IMR-90 (cell line): ENCODE data around the gene JPH4. TPM values are rescaled to one million over a fixed set of nuclear protein-coding genes. Genes with fewer than 3 reads are reported as not detected.

Source experiments
- ATAC-seq: fragments of 200-7000 bp; cut with Tn5 transposase; 2 replicates; pipeline ENCODE4 v1.9.1; 2020; ENCODE audit warnings: low read depth, mild to moderate bottlenecking, moderate library complexity
- BruUV-seq: library from RNA; stranded (reverse); fragments of 400-500 nt; replicated peaks from 2 replicates; lab custom pipeline; 2021; lab: Mats Ljungman, UMichigan
- CTCF ChIA-PET: fragments of 300-600 bp; formaldehyde crosslinking; extraction: SDS; loops from one replicate; lab custom pipeline; 2021; ENCODE audit warnings: antibody characterized with exemption; lab: Yijun Ruan, JAX
- POLR2A ChIA-PET: fragments of 300-600 bp; sonication (Branson Sonifier 250); formaldehyde crosslinking; loops from one replicate; lab custom pipeline; 2022; ENCODE audit warnings: antibody characterized with exemption; ENCODE audit not compliant: unreplicated experiment; lab: Charles Lee
- DNase-seq: peaks from one replicate; pipeline ENCODE4 v3.0.0; 2013
- H2AFZ ChIP-seq: replicated peaks from 2 replicates; pipeline ENCODE3; 2013; ENCODE audit warnings: low read length, mild to moderate bottlenecking; ENCODE audit not compliant: poor library complexity
- H2AK5ac ChIP-seq: 2 replicates; pipeline ENCODE4 v1.6.1; 2013; ENCODE audit warnings: low read depth, low read length, inconsistent platforms
- H2AK9ac ChIP-seq: replicated peaks from 2 replicates; pipeline ENCODE3; 2013; ENCODE audit warnings: mild to moderate bottlenecking, low read depth, low read length, moderate library complexity; ENCODE audit not compliant: poor library complexity
- H2BK120ac ChIP-seq: 2 replicates; pipeline ENCODE4 v1.6.1; 2013; ENCODE audit warnings: low read depth, low read length, inconsistent platforms
- H2BK15ac ChIP-seq: 3 replicates; pipeline ENCODE4 v1.6.1; 2013; ENCODE audit warnings: low read depth, low read length, inconsistent platforms
- H2BK20ac ChIP-seq: 2 replicates; pipeline ENCODE4 v1.6.1; 2013; ENCODE audit warnings: low read depth, mild to moderate bottlenecking, inconsistent platforms, low read length, moderate library complexity
- H2BK5ac ChIP-seq: 2 replicates; pipeline ENCODE4 v1.6.1; 2013; ENCODE audit warnings: mild to moderate bottlenecking, low read depth, low read length, inconsistent platforms; ENCODE audit not compliant: poor library complexity, severe bottlenecking
- H3K14ac ChIP-seq: replicated peaks from 2 replicates; pipeline ENCODE4 v1.6.1; 2013; ENCODE audit warnings: low read depth, low read length, inconsistent platforms
- H3K18ac ChIP-seq: 2 replicates; pipeline ENCODE4 v1.6.1; 2013; ENCODE audit warnings: low read depth, low read length, control low read depth
- H3K23ac ChIP-seq: 2 replicates; pipeline ENCODE4 v1.6.1; 2013; ENCODE audit warnings: low read depth, low read length, inconsistent platforms
- H3K27ac ChIP-seq: 2 replicates; pipeline ENCODE4 v1.5.1; 2013; ENCODE audit warnings: mild to moderate bottlenecking, control low read depth, low read length; ENCODE audit not compliant: insufficient read depth
- H3K27me3 ChIP-seq: 2 replicates; pipeline ENCODE4 v1.6.1; 2013; ENCODE audit warnings: low read length; ENCODE audit not compliant: control insufficient read depth, insufficient read depth
- H3K36me3 ChIP-seq: 2 replicates; pipeline ENCODE4 v1.6.1; 2013; ENCODE audit warnings: low read length, mixed read lengths; ENCODE audit not compliant: control insufficient read depth, insufficient read depth
- H3K4ac ChIP-seq: 2 replicates; pipeline ENCODE4 v1.6.1; 2013; ENCODE audit warnings: low read depth, low read length, inconsistent platforms
- H3K4me1 ChIP-seq: 2 replicates; pipeline ENCODE4 v1.6.1; 2013; ENCODE audit warnings: low read length, mixed read lengths; ENCODE audit not compliant: control insufficient read depth, insufficient read depth
- H3K4me2 ChIP-seq: 2 replicates; pipeline ENCODE4 v1.6.1; 2013; ENCODE audit warnings: low read depth, mild to moderate bottlenecking, control low read depth, low read length, moderate library complexity
- H3K4me3 ChIP-seq: 2 replicates; pipeline ENCODE4 v1.5.1; 2013; ENCODE audit warnings: low read depth, mild to moderate bottlenecking, control low read depth, low read length, moderate library complexity; ENCODE audit not compliant: insufficient read depth
- H3K56ac ChIP-seq: 2 replicates; pipeline ENCODE4 v1.6.1; 2013; ENCODE audit warnings: low read length, inconsistent platforms; ENCODE audit not compliant: insufficient read depth; ENCODE audit errors: extremely low read depth
- H3K79me1 ChIP-seq, 2 experiments: 2 replicates each; pipeline ENCODE4 v1.6.1; 2013; ENCODE audit warnings: low read length in 2 of 2, inconsistent platforms in 1 of 2, low read depth in 1 of 2
- H3K9ac ChIP-seq: 2 replicates; pipeline ENCODE4 v1.6.1; 2013; ENCODE audit warnings: low read depth, low read length, control low read depth
- H3K9me1 ChIP-seq: 2 replicates; pipeline ENCODE4 v1.6.1; 2013; ENCODE audit warnings: low read length, inconsistent platforms; ENCODE audit not compliant: insufficient read depth
- H3K9me3 ChIP-seq: 2 replicates; pipeline ENCODE4 v1.6.1; 2013; ENCODE audit warnings: low read length; ENCODE audit not compliant: control insufficient read depth, insufficient read depth
- H4K20me1 ChIP-seq: 2 replicates; pipeline ENCODE4 v1.6.1; 2013; ENCODE audit warnings: low read length, inconsistent platforms; ENCODE audit not compliant: insufficient read depth
- H4K5ac ChIP-seq: 2 replicates; pipeline ENCODE4 v1.6.1; 2013; ENCODE audit warnings: mild to moderate bottlenecking, low read depth, low read length, control low read depth
- H4K8ac ChIP-seq, 2 experiments: 2 replicates each; pipeline ENCODE4 v1.6.1; 2013; ENCODE audit warnings: low read depth in 2 of 2, low read length in 2 of 2, control low read depth in 1 of 2, inconsistent platforms in 1 of 2
- H4K91ac ChIP-seq: 2 replicates; pipeline ENCODE4 v1.6.1; 2013; ENCODE audit warnings: low read depth, low read length, inconsistent platforms; ENCODE audit not compliant: insufficient read depth
- BHLHE40 ChIP-seq: fragments of 150-350 bp; IDR thresholded peaks from 2 replicates; pipeline ENCODE4 v1.6.1; 2016; ENCODE audit warnings: mild to moderate bottlenecking, low read depth, low read length
- CTCF ChIP-seq: conservative IDR thresholded peaks from 2 replicates; pipeline ENCODE4 v1.5.1; 2012; ENCODE audit warnings: mild to moderate bottlenecking, low read depth, low read length, improper control_type of control experiment
- MAFK ChIP-seq: IDR thresholded peaks from 2 replicates; pipeline ENCODE4 v1.6.1; 2012; ENCODE audit warnings: low read depth, low read length, improper control_type of control experiment
- NFE2L2 ChIP-seq: fragments of 150-350 bp; IDR thresholded peaks from 2 replicates; pipeline ENCODE4 v1.6.1; 2016; ENCODE audit warnings: low read depth, mild to moderate bottlenecking, low read length
- RAD21 ChIP-seq: IDR thresholded peaks from 2 replicates; pipeline ENCODE4 v1.6.1; 2012; ENCODE audit warnings: low read length, improper control_type of control experiment
- RCOR1 ChIP-seq: IDR thresholded peaks from 2 replicates; pipeline ENCODE4 v1.6.1; 2012; ENCODE audit warnings: mild to moderate bottlenecking, low read length, improper control_type of control experiment; ENCODE audit not compliant: insufficient replicate concordance
- SMC3 ChIP-seq: fragments of 150-350 bp; IDR thresholded peaks from 2 replicates; pipeline ENCODE4 v1.6.1; 2016; ENCODE audit warnings: low read depth, mild to moderate bottlenecking, antibody characterized with exemption, low read length, moderate library complexity
- WGBS, 2 experiments: methylation state at CpG; one replicate each; pipeline versions ENCODE4 v1.1.5 to v1.1.7; 2013; ENCODE audit warnings: missing lambda C conversion rate in 2 of 2; ENCODE audit not compliant: insufficient read length in 1 of 2; ENCODE audit errors: extremely low coverage in 2 of 2; 5-methylcytosine and 5-hydroxymethylcytosine counted together
- dilution Hi-C: fragments of 300-500 bp; cut with HindIII; formaldehyde crosslinking; loops from one replicate; pipeline ENCODE4 v1.14.3; 2018; ENCODE audit warnings: low sequenced_read_pairs; ENCODE audit not compliant: unreplicated experiment
- in situ Hi-C: fragments of 300-500 bp; cut with MboI; formaldehyde crosslinking; loops from 3 replicates; pipeline ENCODE4 v1.14.3; 2019; ENCODE audit warnings: low sequenced_read_pairs, inconsistent platforms, mixed read lengths
- intact Hi-C: fragments of 100-400 bp; cut with micrococcal nuclease; formaldehyde crosslinking; loops from 2 replicates; pipeline ENCODE4 v1.10.0; 2022
- polyA plus RNA-seq, 3 experiments: library from polyadenylated mRNA; depleted of rRNA; stranded (reverse); fragments of >200 nt; gene quantifications; 2 replicates each; pipeline ENCODE4 v1.2.3, GENCODE V29; 2012; ENCODE audit warnings: low replicate concordance in 1 of 3
- total RNA-seq: library from RNA; depleted of rRNA; stranded (reverse); fragments of >200 nt; gene quantifications from 2 replicates; pipeline ENCODE4 v1.2.3, GENCODE V29; 2012

JPH4 gene
- total and polyA plus RNA-seq, 2 of the 4 experiments (the other 2 are of a cell fraction): not detected

DNA sequence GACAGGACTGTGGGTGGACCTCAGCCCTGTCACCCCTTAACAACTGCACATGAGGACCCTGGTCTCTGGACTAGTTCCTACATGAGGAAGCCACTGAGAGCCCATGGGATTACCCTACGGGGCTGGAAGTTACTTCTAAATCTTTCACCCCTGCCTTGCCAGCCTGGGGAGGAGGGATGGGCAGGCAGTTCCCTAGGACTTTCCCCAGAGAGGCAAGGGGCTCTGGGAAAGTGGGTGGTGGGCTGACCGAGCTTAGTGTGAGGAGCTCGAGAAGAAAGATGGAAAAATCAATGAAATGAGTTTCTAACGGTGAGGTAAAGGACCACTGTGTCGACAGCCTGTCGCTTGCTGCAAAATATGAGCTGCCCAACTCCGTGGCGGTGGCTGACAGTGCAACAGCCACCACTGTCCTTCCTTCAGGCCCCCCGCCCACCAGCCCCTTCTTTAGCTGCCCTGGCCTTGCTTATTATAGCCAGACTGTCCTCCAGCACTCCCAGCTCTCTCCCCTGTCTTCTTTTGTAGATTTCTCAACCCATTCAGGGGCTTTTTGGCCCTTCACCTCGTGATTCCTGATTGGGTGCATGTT is 32.0 kb downstream of the JPH4 start:
- no peak overlapping the region for H3K4me3 ChIP-seq
- H3K9me1 ChIP-seq: peaks cover 8% of the 10 kb centered on the region
- no peak overlapping the region for H2BK120ac ChIP-seq
- H3K18ac ChIP-seq: no peak overlapping the region
- 75% methylated on average over 5 of the region's 10 CpGs; no CpG with 5 or more reads in 1 of the 2 experiments for WGBS, 2 experiments
- TF ChIP-seq RCOR1: no peak
- TF ChIP-seq MAFK: no peak
- no peak for TF ChIP-seq BHLHE40
- no peak for TF ChIP-seq SMC3
- TF ChIP-seq NFE2L2: no peak
- no peak for TF ChIP-seq RAD21
- no peak for TF ChIP-seq CTCF
- H2AK5ac ChIP-seq: no peak overlapping the region
- H3K4ac ChIP-seq: no peak overlapping the region
- H3K56ac ChIP-seq: no peak overlapping the region
- ATAC-seq (no peak), DNase-seq (no peak)
- H3K27me3 ChIP-seq: no peaks in the 10 kb centered on the region; the same call in 1 of the 2 replicates
- POLR2A ChIA-PET: no interaction called here
- H2BK15ac ChIP-seq: no peak overlapping the region
- no peak overlapping the region for H2AFZ ChIP-seq
- dilution Hi-C loops: no loop called here
- no peak overlapping the region for H3K27ac ChIP-seq
- no peaks in the 10 kb centered on the region for H3K36me3 ChIP-seq
- H3K4me1 ChIP-seq: peaks cover 9% of the 10 kb centered on the region
- no peak overlapping the region for H2AK9ac ChIP-seq
- H3K4me2 ChIP-seq: no peak overlapping the region
- H3K9ac ChIP-seq: no peak overlapping the region
- BruUV-seq: no TSS peak
- CTCF ChIA-PET: interaction anchor here (0.7 kb wide), 1 partner anchor 68 kb away, joined by 5 read pairs; no protein-coding TSS in a partner anchor
- intact Hi-C loops: no loop called here
- no peaks in the 10 kb centered on the region for H4K20me1 ChIP-seq
- no peak overlapping the region for H4K91ac ChIP-seq
- H3K14ac ChIP-seq: no peak overlapping the region
- H4K8ac ChIP-seq: no peak overlapping the region
- no peaks in the 10 kb centered on the region for H3K79me1 ChIP-seq
- H3K9me3 ChIP-seq: no peaks in the 10 kb centered on the region
- H2BK20ac ChIP-seq: no peak overlapping the region
- in situ Hi-C loops: no loop called here
- H2BK5ac ChIP-seq: no peak overlapping the region
- H3K23ac ChIP-seq: no peak overlapping the region
- no peak overlapping the region for H4K5ac ChIP-seq
